Neuronal stem cell (in vitro differentiated cells): Measurements from ENCODE around the gene CFAP54.

Source experiments
- DNase-seq: peaks from one replicate; pipeline ENCODE4 v3.0.0-alpha.2; 2013; ENCODE audit warnings: low spot score
- H2AFZ ChIP-seq: one replicate; pipeline ENCODE4 v1.6.1; 2013; ENCODE audit warnings: mild to moderate bottlenecking, low read length, inconsistent platforms
- H2AK5ac ChIP-seq: 2 replicates; pipeline ENCODE4 v1.6.1; 2013; ENCODE audit warnings: low read depth, mild to moderate bottlenecking, inconsistent platforms, low read length, moderate library complexity, mixed read lengths
- H2BK120ac ChIP-seq: 2 replicates; pipeline ENCODE4 v1.6.1; 2013; ENCODE audit warnings: low read depth, mild to moderate bottlenecking, inconsistent platforms, low read length, moderate library complexity, mixed read lengths
- H2BK12ac ChIP-seq: one replicate; pipeline ENCODE4 v1.6.1; 2013; ENCODE audit warnings: low read length, inconsistent platforms
- H2BK15ac ChIP-seq: 2 replicates; pipeline ENCODE4 v1.6.1; 2013; ENCODE audit warnings: mild to moderate bottlenecking, low read length, inconsistent platforms, mixed read lengths
- H2BK5ac ChIP-seq: one replicate; pipeline ENCODE4 v1.6.1; 2013; ENCODE audit warnings: inconsistent platforms, mild to moderate bottlenecking, low read length, moderate library complexity
- H3K14ac ChIP-seq: one replicate; pipeline ENCODE4 v1.6.1; 2013; ENCODE audit warnings: low read length, inconsistent platforms
- H3K18ac ChIP-seq: 2 replicates; pipeline ENCODE4 v1.6.1; 2013; ENCODE audit warnings: low read length, inconsistent platforms
- H3K23ac ChIP-seq: 2 replicates; pipeline ENCODE4 v1.6.1; 2013; ENCODE audit warnings: low read depth, mild to moderate bottlenecking, mixed read lengths, low read length, inconsistent platforms; ENCODE audit not compliant: poor library complexity
- H3K27ac ChIP-seq: replicated peaks from 3 replicates; pipeline ENCODE4 v1.5.1; 2013; ENCODE audit warnings: low read length, inconsistent platforms
- H3K27me3 ChIP-seq, 3 experiments: 2 replicates each; pipeline ENCODE4 v1.6.1; 2013; ENCODE audit warnings: low read length in 3 of 3, mild to moderate bottlenecking in 2 of 3, inconsistent platforms in 1 of 3, low read depth in 1 of 3, mixed read lengths in 1 of 3, moderate library complexity in 1 of 3; ENCODE audit not compliant: control insufficient read depth in 3 of 3, insufficient read depth in 3 of 3
- H3K36me3 ChIP-seq, 2 donors: replicated peaks in 1 of 2; 2 replicates each; pipeline ENCODE4 v1.6.1; 2013; ENCODE audit warnings: low read length in 2 of 2; ENCODE audit not compliant: control insufficient read depth in 2 of 2, insufficient read depth in 2 of 2
- H3K4ac ChIP-seq: 2 replicates; pipeline ENCODE4 v1.6.1; 2013; ENCODE audit warnings: inconsistent platforms, mild to moderate bottlenecking, low read length, moderate library complexity
- H3K4me1 ChIP-seq, 2 donors: 1 replicate in 1 of 2; 2 replicates in 1 of 2; pipeline ENCODE4 v1.6.1; 2013; ENCODE audit warnings: low read length in 2 of 2, low read depth in 1 of 2; ENCODE audit not compliant: control insufficient read depth in 2 of 2, insufficient read depth in 1 of 2
- H3K4me2 ChIP-seq: one replicate; pipeline ENCODE4 v1.6.1; 2013; ENCODE audit warnings: mild to moderate bottlenecking, low read length, inconsistent platforms; ENCODE audit not compliant: insufficient read depth, poor library complexity, severe bottlenecking
- H3K4me3 ChIP-seq, 2 donors: 2 replicates each; pipeline ENCODE4 v1.5.1; 2013; ENCODE audit warnings: low read length in 2 of 2, mild to moderate bottlenecking in 2 of 2, inconsistent platforms in 1 of 2, moderate library complexity in 1 of 2
- H3K79me1 ChIP-seq: one replicate; pipeline ENCODE4 v1.6.1; 2013; ENCODE audit warnings: low read depth, mild to moderate bottlenecking, inconsistent platforms, low read length, moderate library complexity
- H3K9ac ChIP-seq: one replicate; pipeline ENCODE4 v1.6.1; 2013; ENCODE audit warnings: mild to moderate bottlenecking, low read depth, low read length, inconsistent platforms; ENCODE audit not compliant: poor library complexity
- H3K9me3 ChIP-seq, 2 donors: replicated peaks in 1 of 2; 2 replicates each; pipeline versions ENCODE3 to v1.6.1; 2013; ENCODE audit warnings: low read length in 2 of 2, mild to moderate bottlenecking in 2 of 2, inconsistent platforms in 1 of 2, low read depth in 1 of 2, mixed read lengths in 1 of 2, moderate library complexity in 1 of 2; ENCODE audit not compliant: control insufficient read depth in 2 of 2, insufficient read depth in 1 of 2
- H4K8ac ChIP-seq: one replicate; pipeline ENCODE4 v1.6.1; 2013; ENCODE audit warnings: low read depth, mild to moderate bottlenecking, inconsistent platforms, low read length, moderate library complexity
- H4K91ac ChIP-seq: one replicate; pipeline ENCODE4 v1.6.1; 2013; ENCODE audit warnings: low read length, low read depth, mild to moderate bottlenecking, inconsistent platforms; ENCODE audit not compliant: poor library complexity
- WGBS, 2 donors: extraction: QIAGEN DNeasy Blood & Tissue Kit; methylation state at CpG; one replicate each; pipeline ENCODE4 v1.1.7; 2013; ENCODE audit warnings: missing lambda C conversion rate in 2 of 2, mixed read lengths in 1 of 2; ENCODE audit not compliant: insufficient read length in 2 of 2, insufficient replicate concordance in 1 of 2; ENCODE audit errors: extremely low coverage in 2 of 2; 5-methylcytosine and 5-hydroxymethylcytosine counted together

CFAP54 gene

DNA sequence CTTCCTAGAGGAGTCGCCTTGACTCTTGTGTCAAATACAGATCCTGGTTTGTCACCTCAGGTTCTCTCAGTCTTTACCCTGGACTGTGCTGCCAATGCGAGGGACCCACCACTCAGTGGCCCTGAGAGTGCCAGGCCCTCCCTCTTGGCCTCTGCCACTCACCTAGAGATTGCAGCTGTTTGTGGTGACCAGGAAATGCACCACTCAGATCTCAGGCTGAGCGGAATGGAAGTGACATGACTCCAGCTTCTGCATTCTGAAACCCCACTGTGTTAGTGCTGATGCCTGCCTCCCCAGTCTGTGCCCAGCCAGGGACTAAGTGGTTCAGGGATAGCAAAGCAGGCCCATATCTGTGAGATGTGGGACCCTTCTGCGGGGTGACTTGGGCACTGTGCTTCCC lies 389.9 kb downstream of the CFAP54 start:
- H3K36me3 ChIP-seq, result no peaks in the 10 kb centered on the region
- no peak overlapping the region for H3K18ac ChIP-seq
- H3K27me3 ChIP-seq, result no peaks in the 10 kb centered on the region
- no peak overlapping the region for H2BK12ac ChIP-seq
- H2AFZ ChIP-seq, result no peak overlapping the region
- WGBS, 2 donors, result no CpG with 5 or more reads among the region's 4 CpGs
- no peak overlapping the region for H3K4me3 ChIP-seq
- no peaks in the 10 kb centered on the region for H3K79me1 ChIP-seq
- H2BK15ac ChIP-seq, result peak overlapping the region; percentile 46
- no peak overlapping the region for H2BK120ac ChIP-seq
- no peak overlapping the region for H3K4ac ChIP-seq
- peak overlapping the region; percentile 92 for H3K14ac ChIP-seq
- H4K91ac ChIP-seq, result no peak overlapping the region
- no peak overlapping the region for H3K23ac ChIP-seq
- H3K9ac ChIP-seq, result peak overlapping the region; percentile 30
- H3K27ac ChIP-seq, result no peak overlapping the region
- no peak overlapping the region for H3K4me2 ChIP-seq
- no peak overlapping the region for H2AK5ac ChIP-seq
- no peak overlapping the region for H4K8ac ChIP-seq
- H3K9me3 ChIP-seq, result no peaks in the 10 kb centered on the region
- DNase-seq, result no peak
- H3K4me1 ChIP-seq, result peaks cover 0 to 3% of the 10 kb centered on the region in 2 donors
- H2BK5ac ChIP-seq, result no peak overlapping the region

DNA sequence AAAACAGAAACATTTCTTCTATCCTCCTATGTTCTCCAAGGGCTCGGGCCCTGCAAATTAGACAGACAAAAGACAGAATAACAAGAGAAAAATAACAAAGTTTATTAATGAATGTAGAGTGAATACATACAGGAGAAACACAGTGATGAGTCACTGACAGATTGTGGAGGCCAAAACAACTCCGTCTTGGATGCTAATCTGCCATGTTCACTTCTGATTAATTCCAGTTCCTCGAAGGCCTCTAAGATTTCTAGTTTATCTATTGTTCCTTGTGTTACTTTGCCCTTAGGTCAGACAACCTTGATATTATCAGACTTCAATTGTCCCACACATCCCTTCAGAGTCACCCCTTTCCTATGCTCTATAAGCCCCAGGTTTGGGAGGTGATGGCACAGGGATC lies 390.8 kb downstream of the CFAP54 start:
- no CpG with 5 or more reads among the region's 3 CpGs for WGBS, 2 donors
- Histone ChIP-seq H3K4me3 (no peak overlapping the region), H2BK120ac (no peak overlapping the region), H3K27ac (no peak overlapping the region), H3K23ac (no peak overlapping the region), H2BK5ac (no peak overlapping the region), H3K36me3 (no peaks in the 10 kb centered on the region), H4K91ac (no peak overlapping the region), H3K9me3 (no peaks in the 10 kb centered on the region), H2AK5ac (no peak overlapping the region), H3K9ac (no peak overlapping the region), H3K79me1 (no peaks in the 10 kb centered on the region), H4K8ac (no peak overlapping the region), H3K14ac (no peak overlapping the region), H3K27me3 (no peaks in the 10 kb centered on the region), H3K4ac (no peak overlapping the region), H3K18ac (no peak overlapping the region), H3K4me2 (no peak overlapping the region), H2AFZ (no peak overlapping the region), H2BK15ac (no peak overlapping the region), H2BK12ac (no peak overlapping the region), H3K4me1 (peaks cover 0 to 3% of the 10 kb centered on the region in 2 donors)
- DNase-seq, result no peak

DNA sequence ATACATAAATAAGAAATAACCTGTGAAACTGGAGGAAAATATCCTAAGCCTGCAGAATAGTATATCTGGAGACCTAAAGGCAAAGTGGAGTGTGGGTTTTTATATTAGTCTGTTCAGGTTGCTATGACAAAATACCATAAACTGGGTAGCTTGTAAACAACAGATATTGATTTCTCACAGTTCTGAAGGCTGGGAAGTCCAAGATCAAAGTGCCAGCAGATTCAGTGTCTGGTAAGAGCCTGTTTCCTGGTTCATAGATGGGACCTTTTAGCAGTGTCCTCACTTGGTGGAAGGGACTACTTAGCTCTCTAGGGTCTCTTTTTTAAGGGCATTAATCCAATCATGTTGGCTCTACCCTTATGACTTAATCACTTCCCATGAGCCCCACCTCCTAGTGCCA lies 392.2 kb downstream of the CFAP54 start:
- H2AK5ac ChIP-seq, result no peak overlapping the region
- H2BK12ac ChIP-seq, result no peak overlapping the region
- H3K4ac ChIP-seq, result no peak overlapping the region
- H3K9ac ChIP-seq, result no peak overlapping the region
- H3K79me1 ChIP-seq, result no peaks in the 10 kb centered on the region
- no peak overlapping the region for H3K27ac ChIP-seq
- H4K91ac ChIP-seq, result no peak overlapping the region
- H3K23ac ChIP-seq, result no peak overlapping the region
- H3K4me3 ChIP-seq, result no peak overlapping the region
- H4K8ac ChIP-seq, result no peak overlapping the region
- no peak overlapping the region for H2BK15ac ChIP-seq
- H3K27me3 ChIP-seq, result no peaks in the 10 kb centered on the region
- no peak overlapping the region for H3K4me2 ChIP-seq
- no peak overlapping the region for H3K18ac ChIP-seq
- H3K4me1 ChIP-seq, result peaks cover 0 to 1% of the 10 kb centered on the region in 2 donors
- H3K36me3 ChIP-seq, result no peaks in the 10 kb centered on the region
- no peak overlapping the region for H2BK5ac ChIP-seq
- no peak overlapping the region for H2BK120ac ChIP-seq
- no peaks in the 10 kb centered on the region for H3K9me3 ChIP-seq
- no peak overlapping the region for H3K14ac ChIP-seq
- no peak for DNase-seq
- H2AFZ ChIP-seq, result no peak overlapping the region

DNA sequence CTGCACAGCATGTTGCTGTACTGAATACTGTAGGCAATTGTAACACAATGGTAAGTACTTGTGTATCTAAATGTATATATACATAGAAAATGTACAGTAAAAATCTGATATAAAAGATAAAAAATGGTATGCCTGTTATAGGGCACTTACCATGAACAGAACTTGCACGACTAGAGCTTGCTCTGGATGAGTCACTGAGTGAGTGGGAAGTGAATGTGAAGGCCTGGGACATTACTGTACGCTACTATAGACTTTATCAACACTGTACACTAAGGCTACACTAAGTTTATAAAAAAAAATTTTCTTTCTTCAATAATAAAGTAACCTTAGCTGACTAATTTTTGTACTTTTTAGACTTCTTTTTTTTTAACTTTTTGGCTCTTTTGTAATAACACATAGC lies 393.5 kb downstream of the CFAP54 start:
- Histone ChIP-seq H4K91ac (no peak overlapping the region), H3K9me3 (no peaks in the 10 kb centered on the region), H2AK5ac (no peak overlapping the region), H3K18ac (no peak overlapping the region), H2BK12ac (no peak overlapping the region), H4K8ac (no peak overlapping the region), H3K79me1 (no peaks in the 10 kb centered on the region), H3K27ac (no peak overlapping the region), H3K4me3 (no peak overlapping the region), H3K27me3 (no peaks in the 10 kb centered on the region), H2BK120ac (no peak overlapping the region), H2AFZ (no peak overlapping the region), H2BK5ac (no peak overlapping the region), H3K36me3 (no peaks in the 10 kb centered on the region), H2BK15ac (no peak overlapping the region), H3K23ac (no peak overlapping the region), H3K4ac (no peak overlapping the region), H3K4me1 (peaks cover 0 to 4% of the 10 kb centered on the region in 2 donors), H3K14ac (no peak overlapping the region), H3K4me2 (no peak overlapping the region), H3K9ac (no peak overlapping the region)
- DNase-seq, result no peak
- WGBS, 2 donors, result no CpG with 5 or more reads among the region's 2 CpGs
